ENCODE results near the gene DAPL1.

The DAPL1 gene

GRCh38 chr2:158777077-158777476 lies 18.0 kb upstream of the DAPL1 start:
- DNase-seq (ENCODE audit: low read depth in 2 of 2), result no peak

DNA sequence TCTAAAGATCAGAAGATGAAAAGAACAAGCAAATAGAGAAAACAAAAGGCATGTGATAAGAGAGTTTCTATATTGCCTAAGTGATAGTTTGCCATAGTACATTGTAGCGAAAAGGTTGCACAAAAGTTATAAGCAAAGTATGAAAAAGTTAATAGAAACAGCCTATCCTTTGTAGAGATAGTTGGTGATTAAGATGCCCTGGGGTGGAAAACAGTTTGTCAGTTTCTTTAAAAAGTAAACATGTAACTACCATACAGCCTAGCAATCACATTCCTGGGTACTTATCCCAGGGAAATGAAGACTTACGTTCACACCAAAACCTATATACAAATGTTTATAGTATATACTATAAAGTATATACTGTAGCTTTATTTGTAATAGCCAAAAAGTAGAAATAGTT lies 16.9 kb upstream of the DAPL1 start:
- DNase-seq (ENCODE audit: low read depth in 2 of 2), result no peak

DNA sequence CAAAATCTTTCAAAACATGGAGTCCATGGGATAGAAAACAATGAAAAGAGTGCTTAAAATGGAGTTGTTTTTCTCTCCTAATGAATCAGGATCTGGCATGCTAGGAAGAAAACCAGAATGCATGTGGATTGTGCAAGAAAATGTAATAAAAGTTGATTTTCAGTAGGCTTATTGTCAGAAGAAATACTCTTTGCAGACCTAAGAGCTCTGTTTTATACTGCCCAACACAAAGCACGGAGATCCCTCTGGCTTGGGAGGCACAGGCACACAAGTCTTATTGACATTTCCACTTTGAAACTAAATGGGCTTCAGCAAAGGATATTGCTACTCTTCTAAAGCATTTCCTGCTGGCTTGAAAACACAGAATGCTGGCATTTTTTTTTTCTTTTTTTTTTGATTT lies 15.5 kb upstream of the DAPL1 start:
- DNase-seq (ENCODE audit: low read depth in 2 of 2), result no peak

GRCh38 chr2:158781353-158781961 lies 13.7 kb upstream of the DAPL1 start:
- DNase-seq (ENCODE audit: low read depth in 2 of 2), result no peak

GRCh38 chr2:158782136-158782535 lies 13.0 kb upstream of the DAPL1 start:
- DNase-seq (ENCODE audit: low read depth in 2 of 2), result no peak

DNA sequence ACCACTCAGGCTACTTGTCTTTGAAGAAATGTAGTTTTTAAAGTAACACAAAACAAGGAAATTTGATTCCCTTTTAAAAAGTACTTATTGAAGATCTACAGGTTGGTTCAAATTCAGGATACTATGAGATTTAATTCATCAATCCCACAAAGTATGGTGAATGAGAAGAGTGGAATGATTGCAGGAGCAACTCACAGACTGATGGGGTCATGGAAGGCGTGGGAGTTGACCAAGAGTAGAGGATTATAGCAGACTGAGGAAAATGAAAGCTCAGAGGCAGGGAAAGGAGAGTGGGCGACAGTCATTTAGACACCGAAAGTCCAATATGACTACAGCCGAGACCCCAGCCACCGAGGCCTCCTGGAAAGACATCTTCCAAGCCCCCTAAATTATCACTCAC lies 12.5 kb upstream of the DAPL1 start:
- no peak for DNase-seq (ENCODE audit: low read depth in 2 of 2)

- DNase-seq (ENCODE audit: low read depth in 2 of 2), result no peak
Measured at GRCh38 chr2:158783923-158784322, 11.2 kb upstream of the DAPL1 start.

- no peak for DNase-seq (ENCODE audit: low read depth in 2 of 2)
Measured at GRCh38 chr2:158786897-158787296, 8.2 kb upstream of the DAPL1 start.

DNA sequence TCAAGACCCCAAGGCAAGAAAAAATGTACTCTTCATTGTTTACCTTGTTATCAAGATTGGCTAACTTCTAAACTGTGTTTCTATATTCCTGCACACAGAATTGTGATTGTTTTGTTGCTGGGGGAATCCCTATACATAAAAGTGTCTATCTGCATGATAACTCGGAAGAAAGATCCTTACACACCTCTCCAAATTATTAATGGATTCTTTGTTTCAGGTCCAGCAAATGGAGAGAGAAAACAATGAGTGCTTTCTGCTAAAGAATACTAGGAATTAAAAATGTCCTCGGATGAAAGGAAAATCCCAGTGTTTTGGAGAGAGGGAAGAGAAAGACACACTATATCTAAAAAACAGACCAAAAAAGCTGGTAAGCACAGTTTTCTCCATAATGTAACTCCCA lies 6.2 kb upstream of the DAPL1 start:
- DNase-seq (ENCODE audit: low read depth in 2 of 2), result no peak

DNA sequence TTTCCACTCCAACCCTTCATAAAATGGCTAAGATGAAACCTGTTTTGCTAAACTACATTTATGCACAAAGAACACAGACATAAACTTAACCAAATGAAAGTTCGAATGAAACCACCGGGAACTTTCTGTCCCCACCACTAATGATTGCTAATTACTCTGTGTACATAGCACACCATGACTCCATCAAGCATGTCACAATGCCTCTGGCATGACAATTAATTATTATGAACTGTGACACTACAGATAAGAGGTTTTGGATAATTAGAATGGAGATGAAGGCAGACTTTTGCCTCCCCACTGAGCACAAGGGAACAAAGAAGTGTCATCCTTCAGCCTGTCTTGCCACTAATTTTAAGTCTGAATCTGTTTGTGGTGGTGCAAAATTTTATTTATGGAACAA lies 1.5 kb downstream of the DAPL1 start:
- no peak for DNase-seq (ENCODE audit: low read depth in 2 of 2)

DNA sequence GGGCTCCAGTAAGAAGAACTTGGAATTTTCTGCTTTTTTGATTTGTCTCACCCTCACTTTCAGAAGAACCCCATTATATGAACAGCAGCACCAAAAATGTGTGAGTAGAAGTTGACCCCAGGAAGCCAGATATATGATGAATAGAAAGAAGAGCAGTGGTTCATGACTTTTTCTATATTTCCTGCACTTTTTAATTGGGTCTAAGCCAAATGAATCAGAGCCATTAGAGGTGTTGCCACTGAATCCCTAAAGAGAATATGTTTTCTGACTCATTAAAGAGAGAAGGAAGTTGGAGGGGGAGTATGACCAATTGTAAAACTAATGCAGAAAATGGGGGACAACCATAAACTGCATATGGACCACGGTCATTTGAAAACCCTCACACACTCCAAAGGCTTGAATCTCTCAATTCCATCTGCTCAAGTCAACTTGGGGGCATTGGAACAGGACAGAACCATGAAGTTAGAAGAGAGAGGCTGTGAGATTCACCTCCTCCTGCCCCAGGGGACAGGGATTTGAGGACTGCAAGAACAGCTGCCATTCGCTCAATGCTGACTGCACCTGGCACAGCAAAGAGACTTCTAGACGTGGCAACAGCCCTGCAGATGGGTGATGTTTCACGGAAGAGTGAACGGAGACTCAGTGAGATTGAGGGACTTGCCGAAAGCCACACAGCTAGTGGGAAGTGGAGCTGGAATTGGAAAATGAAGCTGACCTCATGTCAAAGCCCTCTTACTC lies 3.0 kb downstream of the DAPL1 start:
- DNase-seq (ENCODE audit: low read depth in 2 of 2), result no peak

GRCh38 chr2:158799181-158799580 lies 4.1 kb downstream of the DAPL1 start:
- no peak for DNase-seq (ENCODE audit: low read depth in 2 of 2)

GRCh38 chr2:158803506-158803905 lies 8.4 kb downstream of the DAPL1 start:
- no peak for DNase-seq (ENCODE audit: low read depth in 2 of 2)

DNA sequence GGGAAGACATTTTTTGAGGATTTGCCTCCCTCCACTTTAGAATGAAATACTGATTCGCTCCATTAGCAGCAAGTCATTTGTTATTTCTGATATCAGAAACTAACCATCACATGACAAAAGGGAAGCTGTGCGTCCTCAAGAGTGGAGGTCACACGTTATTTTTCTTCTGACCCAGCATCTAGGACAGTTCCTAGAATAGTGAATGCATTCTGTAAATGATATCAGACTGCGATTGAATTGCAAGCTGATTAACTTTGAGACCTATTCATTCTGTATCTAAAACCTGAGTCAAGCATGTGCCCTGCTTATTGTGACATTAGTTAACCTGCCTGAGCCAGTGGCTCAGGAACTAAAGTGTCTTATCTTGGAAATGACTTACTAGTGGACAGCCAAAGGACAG lies 10.1 kb downstream of the DAPL1 start:
- no peak for DNase-seq (ENCODE audit: low read depth in 2 of 2)

- no peak for DNase-seq (ENCODE audit: low read depth in 2 of 2)
Measured at GRCh38 chr2:158805936-158806335, 10.8 kb downstream of the DAPL1 start.

DNA sequence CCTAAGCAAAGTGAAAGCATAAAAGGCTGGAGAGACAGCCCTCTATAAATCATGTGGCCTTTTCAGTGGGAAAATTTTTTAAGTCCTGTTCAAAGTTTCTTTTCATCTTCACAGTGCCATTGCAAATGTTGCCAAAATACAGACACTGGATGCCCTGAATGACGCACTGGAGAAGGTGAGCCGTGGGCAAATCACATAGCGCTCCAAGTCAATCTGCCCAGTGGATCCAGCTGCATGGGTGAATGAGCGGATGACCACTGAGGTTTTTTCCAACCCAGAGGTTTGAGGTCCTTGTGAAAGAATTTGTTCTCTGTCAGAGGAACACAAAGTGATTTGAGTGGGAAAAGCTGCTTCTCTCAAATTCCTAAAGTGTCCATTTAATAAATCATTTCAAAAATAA lies 11.8 kb downstream of the DAPL1 start:
- no peak for DNase-seq (ENCODE audit: low read depth in 2 of 2)

GRCh38 chr2:158808426-158808825 lies 13.3 kb downstream of the DAPL1 start:
- DNase-seq (ENCODE audit: low read depth in 2 of 2), result no peak

DNA sequence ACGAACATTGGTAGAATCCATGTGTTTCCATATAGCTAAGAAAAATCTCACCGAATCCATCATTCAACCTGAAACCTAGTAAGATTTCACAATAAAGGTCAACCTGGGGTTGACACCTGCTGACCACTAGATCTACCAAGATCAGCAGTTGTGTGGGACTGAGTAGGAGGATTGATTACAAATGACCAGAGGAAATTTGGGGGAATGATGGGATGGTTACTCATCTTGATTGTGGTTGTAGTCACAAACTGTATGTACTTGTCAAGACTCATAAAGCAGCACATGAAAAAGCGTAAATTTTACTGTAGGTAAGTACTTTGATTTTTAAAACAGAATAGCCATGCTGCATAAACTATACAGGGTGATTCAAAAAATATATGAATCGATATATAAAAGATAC lies 14.7 kb downstream of the DAPL1 start:
- no peak for DNase-seq (ENCODE audit: low read depth in 2 of 2)

DNA sequence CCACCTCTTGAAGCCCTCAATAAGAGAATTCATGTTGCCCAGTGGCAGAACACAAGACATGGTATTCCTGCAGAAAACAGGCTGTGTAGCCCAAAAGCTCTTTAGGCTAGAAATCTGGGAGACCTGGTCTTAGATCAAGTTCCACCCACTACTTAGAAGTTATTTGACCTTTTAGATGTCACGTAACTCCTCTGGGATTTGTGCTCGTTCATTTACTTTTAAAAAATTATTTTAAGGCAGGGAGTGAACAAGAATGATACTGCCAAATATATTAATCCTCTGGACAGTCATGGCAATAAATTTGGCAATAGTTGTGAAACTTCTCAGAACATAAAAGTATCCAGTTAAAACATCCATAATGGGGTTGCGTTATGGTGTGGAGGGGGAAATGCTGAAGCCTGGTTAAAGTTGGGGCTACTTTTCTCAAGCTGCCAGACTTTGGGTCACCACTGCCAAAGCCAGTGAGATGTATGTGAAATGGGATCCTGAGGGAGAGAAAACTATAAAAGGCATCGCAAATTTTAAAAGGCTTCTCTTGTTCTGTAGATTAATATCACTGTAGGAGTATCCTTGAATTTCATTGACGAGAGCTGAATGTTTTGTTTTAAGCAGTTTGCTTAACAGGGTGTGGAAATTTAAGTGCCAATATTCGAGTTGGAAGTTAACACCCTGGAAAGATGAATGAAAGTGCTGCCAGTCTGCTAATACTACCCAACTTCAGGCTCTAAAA lies 15.8 kb downstream of the DAPL1 start:
- no peak for DNase-seq (ENCODE audit: low read depth in 2 of 2)

DNA sequence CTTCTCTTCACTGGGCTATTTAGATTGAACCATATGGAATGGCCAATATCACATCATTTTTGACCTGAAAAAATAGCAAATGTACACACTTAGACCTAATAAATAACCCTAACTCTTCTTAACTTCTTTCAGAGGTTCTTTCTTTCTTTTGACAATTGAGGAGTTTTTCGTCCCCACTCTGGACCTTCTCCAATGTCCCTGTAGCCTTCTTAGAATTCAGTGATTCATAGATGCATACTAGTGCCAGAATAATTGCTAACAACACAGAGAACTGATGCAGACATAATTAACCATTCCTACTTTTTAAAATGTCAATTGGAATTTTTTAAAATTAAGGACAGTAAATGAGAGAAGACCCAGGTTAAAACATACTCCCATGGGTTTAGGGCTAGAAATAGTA lies 20.0 kb downstream of the DAPL1 start:
- DNase-seq (ENCODE audit: low read depth in 2 of 2), result no peak

GRCh38 chr2:158815658-158816057 lies 20.5 kb downstream of the DAPL1 start:
- no peak for DNase-seq (ENCODE audit: low read depth in 2 of 2)

DNA sequence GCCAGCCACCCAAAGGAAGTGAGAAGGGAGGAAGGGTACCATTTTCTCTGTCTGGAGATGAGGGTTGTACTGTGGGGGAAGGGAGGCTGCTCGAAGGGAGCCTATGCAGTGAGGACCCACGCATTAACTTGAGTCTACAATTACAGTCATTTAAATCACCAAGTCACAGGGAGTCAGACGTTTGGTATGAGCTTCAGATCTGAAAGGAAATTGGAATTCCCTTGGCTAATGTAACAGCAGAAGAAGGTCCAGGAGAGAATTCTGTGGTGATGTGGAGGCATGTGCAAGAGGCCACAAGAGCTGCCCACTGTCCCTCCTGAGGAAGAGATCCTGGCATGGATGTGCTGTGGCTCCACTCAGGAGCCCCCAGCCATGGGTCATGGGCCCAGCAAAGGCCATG lies 22.5 kb downstream of the DAPL1 start:
- no peak for DNase-seq (ENCODE audit: low read depth in 2 of 2)

- DNase-seq (ENCODE audit: low read depth in 2 of 2), result no peak
Measured at GRCh38 chr2:158818511-158818910, 23.4 kb downstream of the DAPL1 start.
